A549 (cell line): ENCODE data around the gene MIS18BP1.
"Not testable (repeated sequence)": the region's sequence is repeated elsewhere in the genome, so short reads cannot be mapped to it uniquely, and the experiment has no call there.

Experiments used
- CTCF ChIP-seq: fragments of >200 bp; sonication (Bioruptor Twin); formaldehyde crosslinking; IDR thresholded peaks from 3 replicates; pipeline ENCODE4 v1.5.1; 2016
- FOSL2 ChIP-seq, 2 experiments: fragments of 450-650 bp in 1 of 2; fragments of >200 bp in 1 of 2; sonication (Bioruptor Twin) in 1 of 2; formaldehyde crosslinking; IDR thresholded peaks; 2 replicates each; pipeline versions ENCODE4 v1.5.0 to v1.6.1; 2016 to 2020; ENCODE audit warnings: mild to moderate bottlenecking in 1 of 2, moderate library complexity in 1 of 2
- JUNB ChIP-seq: fragments of >200 bp; sonication (Bioruptor Twin); formaldehyde crosslinking; IDR thresholded peaks from 2 replicates; pipeline ENCODE4 v1.6.1; 2016
- POLR2A ChIP-seq: IDR thresholded peaks from 2 replicates; pipeline ENCODE4 v1.6.1; 2012; ENCODE audit warnings: mild to moderate bottlenecking, low read length
- REST ChIP-seq: fragments of 200-600 bp; sonication (generic); IDR thresholded peaks from 2 replicates; pipeline ENCODE4 v1.6.1; 2016; ENCODE audit warnings: antibody characterized with exemption, mild to moderate bottlenecking, moderate library complexity
- TFCP2L1 ChIP-seq: fragments of 250-450 bp; sonication (Bioruptor Pico); IDR thresholded peaks from 2 replicates; pipeline ENCODE4 v1.5.0; 2021; ENCODE audit warnings: mild to moderate bottlenecking
- TF ChIP-seq, protein P1 (sequence below): IDR thresholded peaks from 2 replicates; pipeline ENCODE4 v1.6.1; 2012; ENCODE audit warnings: low read depth, borderline replicate concordance

DNA sequence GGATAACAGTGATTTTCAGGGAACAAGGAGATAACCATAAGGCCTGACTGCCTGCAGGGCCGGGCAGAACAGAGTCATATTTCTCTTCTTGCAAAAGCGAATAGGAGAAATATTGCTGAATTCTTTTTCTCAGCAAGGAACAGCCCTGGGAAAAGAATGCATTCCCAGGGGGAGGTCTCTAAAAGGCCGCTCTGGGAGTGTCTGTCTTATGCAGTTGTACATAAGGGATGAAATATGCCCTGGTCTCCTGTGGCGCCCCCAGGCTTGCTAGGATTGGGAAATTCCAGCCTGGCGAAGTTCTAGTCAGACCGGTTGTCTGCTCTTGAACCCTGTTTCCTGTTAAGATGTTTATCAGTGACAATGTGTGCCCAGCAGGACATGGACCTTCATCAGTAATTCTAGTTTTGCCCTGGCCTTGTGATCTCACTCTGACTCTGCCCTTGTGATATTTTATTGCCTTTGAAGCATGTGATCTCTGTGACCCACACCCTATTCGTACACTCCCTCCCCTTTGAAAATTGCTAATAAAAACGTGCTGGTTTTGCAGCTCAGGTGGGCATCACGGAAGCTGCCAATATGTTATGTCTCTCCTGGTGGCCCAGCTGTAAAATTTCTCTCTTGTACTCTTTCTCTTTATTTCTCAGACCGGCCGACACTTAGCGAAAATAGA, 28.9 kb upstream of the MIS18BP1 start:
- TF ChIP-seq FOSL2 (IDR thresholded peaks at IDR 0.05); FOSL2 (CRISPR knock-in tag; IDR thresholded peaks at IDR 0.05); POLR2A; JUNB; CTCF; REST; TFCP2L1: not testable (repeated sequence)
- TF ChIP-seq, protein P1, sequence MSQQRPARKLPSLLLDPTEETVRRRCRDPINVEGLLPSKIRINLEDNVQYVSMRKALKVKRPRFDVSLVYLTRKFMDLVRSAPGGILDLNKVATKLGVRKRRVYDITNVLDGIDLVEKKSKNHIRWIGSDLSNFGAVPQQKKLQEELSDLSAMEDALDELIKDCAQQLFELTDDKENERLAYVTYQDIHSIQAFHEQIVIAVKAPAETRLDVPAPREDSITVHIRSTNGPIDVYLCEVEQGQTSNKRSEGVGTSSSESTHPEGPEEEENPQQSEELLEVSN = not testable (repeated sequence)
